Endothelial cell of umbilical vein (primary cell): ENCODE results near the gene FOXK1. TPM values are rescaled to one million over a fixed set of nuclear protein-coding genes. Genes with fewer than 3 reads are reported as not detected.

Source experiments
- BruUV-seq: library from RNA; stranded (reverse); fragments of 400-500 nt; replicated peaks from 2 replicates; lab custom pipeline; 2021; lab: Mats Ljungman, UMichigan
- CTCF ChIA-PET: fragments of 300-600, 350-600 bp; sonication (Branson Sonifier 250); formaldehyde crosslinking; loops from one replicate; lab custom pipeline; 2021; ENCODE audit warnings: antibody characterized with exemption, inconsistent platforms; lab: Charles Lee
- POLR2A ChIA-PET: fragments of 300-600, 350-600 bp; sonication (Branson Sonifier 250); formaldehyde crosslinking; loops from one replicate; lab custom pipeline; 2021; ENCODE audit warnings: antibody characterized with exemption, inconsistent platforms; lab: Charles Lee
- DNase-seq: peaks from one replicate; pipeline ENCODE4 v3.0.0-alpha.2; 2011; ENCODE audit warnings: low read depth, low spot score
- FAIRE-seq: peaks from 2 replicates; lab custom pipeline; 2011; peaks lifted over from hg19 to GRCh38; lab: Jason Lieb, UNC
- H2AFZ ChIP-seq: 2 replicates; pipeline ENCODE4 v1.6.0; 2012; ENCODE audit warnings: low read depth, low read length, control low read depth, inconsistent platforms
- H3K27ac ChIP-seq: 2 replicates; pipeline ENCODE4 v1.5.1; 2011; ENCODE audit warnings: low read depth, mild to moderate bottlenecking, control low read depth, low read length, moderate library complexity; ENCODE audit not compliant: insufficient read depth
- H3K27me3 ChIP-seq, 2 experiments: 2 replicates each; pipeline versions ENCODE4 v1.6.0 to v1.6.1; 2011; ENCODE audit warnings: low read length in 2 of 2, mixed read lengths in 1 of 2; ENCODE audit not compliant: control insufficient read depth in 2 of 2, insufficient read depth in 2 of 2
- H3K36me3 ChIP-seq, 2 experiments: 2 replicates in 1 of 2; 3 replicates in 1 of 2; pipeline ENCODE4 v1.5.1; 2011; ENCODE audit warnings: low read length in 2 of 2, mild to moderate bottlenecking in 1 of 2, moderate library complexity in 1 of 2; ENCODE audit not compliant: control insufficient read depth in 2 of 2, insufficient read depth in 2 of 2; ENCODE audit errors: extremely low read depth in 1 of 2
- H3K4me1 ChIP-seq: 3 replicates; pipeline ENCODE4 v1.5.1; 2011; ENCODE audit warnings: mild to moderate bottlenecking, low read length; ENCODE audit not compliant: control insufficient read depth, insufficient read depth; ENCODE audit errors: extremely low read depth
- H3K4me2 ChIP-seq: 2 replicates; pipeline ENCODE4 v1.6.1; 2011; ENCODE audit warnings: low read length, control low read depth, mixed read lengths; ENCODE audit not compliant: insufficient read depth
- H3K4me3 ChIP-seq, 3 experiments: fragments of 200-600 bp in 1 of 3; sonication (generic), shearing (Covaris generic) in 1 of 3; replicated peaks in 1 of 3; 2 replicates each; pipeline ENCODE4 v1.5.1; 2011 to 2016; ENCODE audit warnings: control low read depth in 3 of 3, low read length in 3 of 3, mild to moderate bottlenecking in 2 of 3, inconsistent platforms in 1 of 3, low read depth in 1 of 3, moderate library complexity in 1 of 3; ENCODE audit not compliant: insufficient read depth in 1 of 3
- H3K79me2 ChIP-seq: 2 replicates; pipeline ENCODE4 v1.6.0; 2012; ENCODE audit warnings: low read length, inconsistent platforms; ENCODE audit not compliant: control insufficient read depth, insufficient read depth
- H3K9ac ChIP-seq: replicated peaks from 2 replicates; pipeline ENCODE3; 2011; ENCODE audit warnings: low read length, control low read depth; ENCODE audit not compliant: insufficient read depth; ENCODE audit errors: extremely low read depth
- H3K9me1 ChIP-seq: replicated peaks from 3 replicates; pipeline ENCODE4 v1.6.0; 2011; ENCODE audit warnings: mild to moderate bottlenecking, low read length; ENCODE audit not compliant: control insufficient read depth, insufficient read depth; ENCODE audit errors: extremely low read depth
- H3K9me3 ChIP-seq: replicated peaks from 2 replicates; pipeline ENCODE4 v1.5.1; 2012; ENCODE audit warnings: low read length, inconsistent platforms; ENCODE audit not compliant: control insufficient read depth, insufficient read depth
- H4K20me1 ChIP-seq: replicated peaks from 2 replicates; pipeline ENCODE3; 2011; ENCODE audit warnings: mild to moderate bottlenecking, low read length; ENCODE audit not compliant: control insufficient read depth, insufficient read depth; ENCODE audit errors: extremely low read depth
- CTCF ChIP-seq, 2 donors: IDR thresholded peaks; 1 replicate in 1 of 2; 2 replicates in 1 of 2; pipeline ENCODE4 v1.5.1; 2011; ENCODE audit warnings: low read length in 2 of 2, mild to moderate bottlenecking in 2 of 2, moderate library complexity in 2 of 2, control low read depth in 1 of 2, inconsistent platforms in 1 of 2, low read depth in 1 of 2; ENCODE audit not compliant: insufficient read depth in 1 of 2; ENCODE audit errors: extremely low read depth in 1 of 2
- EZH2 ChIP-seq: IDR thresholded peaks from 2 replicates; pipeline ENCODE4 v1.6.1; 2012; ENCODE audit warnings: borderline replicate concordance, low read depth, mild to moderate bottlenecking, moderate library complexity, low read length, inconsistent platforms; ENCODE audit not compliant: severe bottlenecking
- FOS ChIP-seq: IDR thresholded peaks from 2 replicates; pipeline ENCODE4 v1.6.1; 2011; ENCODE audit warnings: mild to moderate bottlenecking, low read length, moderate library complexity, borderline replicate concordance; ENCODE audit not compliant: insufficient read depth
- GATA2 ChIP-seq: IDR thresholded peaks from 2 replicates; pipeline ENCODE4 v1.7.0; 2011; ENCODE audit warnings: low read depth, mild to moderate bottlenecking, moderate library complexity, mixed read lengths, low read length; ENCODE audit not compliant: insufficient read length, insufficient read depth
- JUN ChIP-seq: IDR thresholded peaks from 2 replicates; pipeline ENCODE4 v1.6.1; 2011; ENCODE audit warnings: borderline replicate concordance, low read depth; ENCODE audit not compliant: insufficient read length, insufficient read depth
- MYC ChIP-seq: IDR thresholded peaks from one replicate; pipeline ENCODE4 v1.6.1; 2011; ENCODE audit warnings: mild to moderate bottlenecking, low read depth, low read length
- POLR2A ChIP-seq: IDR thresholded peaks from 2 replicates; pipeline ENCODE4 v1.6.1; 2012; ENCODE audit warnings: low read depth, mild to moderate bottlenecking, control low read depth, low read length
- POLR2AphosphoS5 ChIP-seq: IDR thresholded peaks from 2 replicates; pipeline ENCODE4 v1.6.1; 2012; ENCODE audit warnings: low read depth, mild to moderate bottlenecking, control low read depth, low read length, moderate library complexity; ENCODE audit not compliant: insufficient read depth
- dilution Hi-C: fragments of 300-500 bp; cut with MboI; formaldehyde crosslinking; loops from one replicate; pipeline ENCODE4 v1.15.0; 2019; ENCODE audit warnings: low sequenced_read_pairs; ENCODE audit not compliant: extremely low pct_ligation_motif_present
- intact Hi-C: fragments of 100-400 bp; cut with micrococcal nuclease; formaldehyde crosslinking; loops from one replicate; pipeline ENCODE4 v1.10.0; 2022
- polyA plus RNA-seq, 4 experiments: library from polyadenylated mRNA; depleted of rRNA in 3 of 4; stranded (reverse) in 3 of 4; unstranded in 1 of 4; fragments of >200 nt; gene quantifications; 2 replicates each; pipeline versions ENCODE4 v1.2.1 to v1.2.3, GENCODE V29; 2011 to 2012; ENCODE audit warnings: missing spikeins in 1 of 4
- total RNA-seq: library from RNA; stranded (reverse); gene quantifications from 2 replicates; pipeline ENCODE4 v1.2.3, GENCODE V29; 2021
- TF ChIP-seq, protein P1 (sequence below): IDR thresholded peaks from 2 replicates; pipeline ENCODE4 v1.6.1; 2011; ENCODE audit not compliant: insufficient read depth, insufficient read length

FOXK1 gene
- total and polyA plus RNA-seq, 2 donors (not counting 3 experiments of a cell fraction or from before 2014, with no cell fraction given), result 8.0 to 52.1 TPM

DNA sequence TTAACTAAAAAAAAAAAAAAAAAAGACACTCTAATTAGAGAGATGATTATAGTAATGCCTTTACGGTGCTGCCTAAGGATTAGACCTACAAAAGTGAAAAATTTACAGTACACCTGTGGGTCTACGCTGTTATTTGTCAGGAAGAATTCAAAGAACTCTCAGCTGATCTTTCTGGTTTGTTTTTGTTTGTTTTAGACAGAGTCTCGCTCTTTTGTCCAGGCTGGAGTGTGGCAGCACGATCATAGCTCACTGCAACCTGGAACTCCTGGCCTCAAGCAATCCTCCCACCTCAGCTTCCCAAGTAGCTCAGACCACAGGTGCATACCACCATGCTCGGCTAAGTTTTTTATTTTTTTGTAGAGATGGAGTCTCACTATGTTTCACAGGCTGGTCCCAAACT, 28.3 kb upstream of the FOXK1 start:
- Histone ChIP-seq H3K27me3 (no peaks in the 10 kb centered on the region), H2AFZ (no peak overlapping the region), H3K4me2 (no peak overlapping the region), H3K27ac (no peak overlapping the region), H3K79me2 (no peaks in the 10 kb centered on the region), H3K9me3 (no peaks in the 10 kb centered on the region), H3K4me3 (no peak overlapping the region), H3K9me1 (no peaks in the 10 kb centered on the region), H3K36me3 (no peaks in the 10 kb centered on the region), H3K9ac (no peak overlapping the region), H4K20me1 (no peaks in the 10 kb centered on the region), H3K4me1 (no peaks in the 10 kb centered on the region)
- dilution Hi-C loops (no loop called here), intact Hi-C loops (no loop called here)
- ChIA-PET CTCF (interaction anchor here (0.8 kb wide), 1 partner anchor 20 kb away, joined by 4 read pairs; no protein-coding TSS in a partner anchor), POLR2A (no interaction called here)
- FAIRE-seq, result no peak
- TF ChIP-seq GATA2, result no peak
- no peak for TF ChIP-seq POLR2A
- no peak for TF ChIP-seq CTCF (IDR thresholded peaks at IDR 0.05; ENCODE audit: extremely low read depth in 1 of 2, insufficient read depth in 1 of 2, low read depth in 1 of 2, low read length in 2 of 2)
- TF ChIP-seq FOS, result no peak
- TF ChIP-seq EZH2, result no peak
- TF ChIP-seq MYC, result no peak
- TF ChIP-seq POLR2AphosphoS5, result no peak
- no peak for TF ChIP-seq JUN
- TF ChIP-seq, protein P1, sequence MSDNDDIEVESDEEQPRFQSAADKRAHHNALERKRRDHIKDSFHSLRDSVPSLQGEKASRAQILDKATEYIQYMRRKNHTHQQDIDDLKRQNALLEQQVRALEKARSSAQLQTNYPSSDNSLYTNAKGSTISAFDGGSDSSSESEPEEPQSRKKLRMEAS, result no peak
- DNase-seq, result no peak
- no TSS peak for BruUV-seq
